ENCODE results near the gene SUN1.

- TF ChIP-seq POLR2A (IDR thresholded peaks at IDR 0.05) (no peak), CTCF (IDR thresholded peaks at IDR 0.05) (no peak), EP300 (IDR thresholded peaks at IDR 0.05) (no peak), POLR2AphosphoS5 (IDR thresholded peaks at IDR 0.05) (no peak)
These were observed 17.5 kb downstream of the SUN1 start for GRCh38 chr7:849781-850180.
